ENCODE results near the gene RBP4.

RBP4 gene

GRCh38 chr10:93601146-93601773, at the start of gene RBP4:
Gene RBP4, minus strand, starts transcription at chr10:93601235. Its CDS starts 207 bp downstream, at chr10:93601028.
- DNase-seq: peak in 4 of 56 donors; percentile 6 to 61 (median 14)

- no peak for DNase-seq
These were observed 38.8 kb upstream of the RBP4 start for GRCh38 chr10:93639791-93640190.

- peak in 1 of 56 donors; percentile 9 for DNase-seq
These were observed 29.9 kb upstream of the RBP4 start for GRCh38 chr10:93630625-93631557.

GRCh38 chr10:93629647-93630305, 28.7 kb upstream of the RBP4 start:
- no peak for DNase-seq

- DNase-seq: no peak
These were observed 27.8 kb upstream of the RBP4 start for GRCh38 chr10:93628858-93629257.

- DNase-seq: no peak
These were observed 21.9 kb upstream of the RBP4 start for GRCh38 chr10:93622942-93623341.

- no peak for DNase-seq
These were observed 19.9 kb upstream of the RBP4 start for GRCh38 chr10:93620925-93621324.

- no peak for DNase-seq
These were observed 14.7 kb upstream of the RBP4 start for GRCh38 chr10:93615576-93616235.

GRCh38 chr10:93614101-93614825, 13.2 kb upstream of the RBP4 start:
- DNase-seq: no peak

- no peak for DNase-seq
These were observed 12.1 kb upstream of the RBP4 start for GRCh38 chr10:93613126-93613525.

GRCh38 chr10:93612311-93612710, 11.3 kb upstream of the RBP4 start, which contains the start of gene PDE6C:
Gene PDE6C, plus strand, starts transcription at chr10:93612537. Its CDS starts 189 bp downstream, at chr10:93612726.
- no peak for DNase-seq

GRCh38 chr10:93608421-93608820, 7.4 kb upstream of the RBP4 start:
- no peak for DNase-seq

- DNase-seq: no peak
These were observed 3.1 kb upstream of the RBP4 start for GRCh38 chr10:93604146-93604545.

- no peak for DNase-seq
These were observed 2.0 kb upstream of the RBP4 start for GRCh38 chr10:93603023-93603422.

- DNase-seq: no peak
These were observed 733 bp upstream of the RBP4 start for GRCh38 chr10:93601774-93602162.

GRCh38 chr10:93600446-93601145, 439 bp downstream of the RBP4 start:
- DNase-seq: peak in 4 of 56 donors; percentile 10 to 61 (median 18)

GRCh38 chr10:93599778-93600177, 1.3 kb downstream of the RBP4 start:
- DNase-seq: no peak

GRCh38 chr10:93599335-93599734, 1.7 kb downstream of the RBP4 start:
- DNase-seq: no peak

GRCh38 chr10:93598157-93598556, 2.9 kb downstream of the RBP4 start:
- DNase-seq: no peak

GRCh38 chr10:93597075-93597599, 3.9 kb downstream of the RBP4 start:
- DNase-seq: no peak
